Stimulated activated CD4-positive, alpha-beta T cell treated with anti-CD3 and anti-CD28 coated beads, TNF-alpha, amount 100 ng/mL, for 1 hour (primary cell): Measurements from ENCODE around the gene PPP3CA.
"Not testable (repeated sequence)": the region's sequence is repeated elsewhere in the genome, so short reads cannot be mapped to it uniquely, and the experiment has no call there.

Experiments
- DNase-seq, 3 donors: peaks; one replicate each; pipeline ENCODE4 v3.0.0-alpha.2; 2020; ENCODE audit warnings: low read depth in 3 of 3, low spot score in 1 of 3

PPP3CA gene

DNA sequence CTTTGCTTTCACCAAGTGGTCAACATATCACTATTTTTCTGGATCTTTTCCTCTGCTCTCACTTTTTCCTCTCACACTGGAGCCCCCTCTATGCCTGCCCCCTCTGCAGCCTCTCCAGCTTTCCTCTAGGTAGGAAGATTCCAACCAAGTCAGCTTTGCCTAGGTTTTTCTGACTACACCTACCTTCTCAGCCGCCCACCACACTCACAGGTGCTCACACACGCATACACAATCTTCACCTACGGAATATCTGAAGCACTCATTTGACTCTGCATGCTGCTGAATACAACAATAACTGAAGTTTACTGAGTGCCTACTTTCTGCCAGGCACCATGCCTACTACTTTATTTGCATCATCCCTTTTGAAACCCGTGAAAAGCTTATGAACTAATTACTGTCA lies 328.0 kb downstream of the PPP3CA start:
- no peak for DNase-seq

DNA sequence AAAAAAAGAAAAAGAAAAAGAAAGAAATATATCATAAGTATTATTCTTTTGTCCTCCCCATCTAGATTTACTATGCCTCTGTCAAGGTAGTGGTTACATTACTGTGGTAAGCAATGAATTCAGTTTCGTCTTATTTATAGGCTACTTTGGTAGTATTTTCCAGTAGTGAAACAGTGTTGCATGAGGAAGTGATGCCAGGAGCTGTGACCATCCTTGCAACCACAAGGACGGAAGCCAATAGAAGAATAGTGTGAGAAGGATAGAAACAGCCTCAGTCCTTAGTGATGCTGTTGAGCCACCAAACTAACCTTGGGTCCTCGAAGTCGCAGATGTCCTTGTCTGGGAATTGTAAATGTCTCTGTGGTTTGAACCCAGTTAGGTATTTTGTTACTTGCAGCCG lies 328.5 kb downstream of the PPP3CA start:
- DNase-seq, result no peak

DNA sequence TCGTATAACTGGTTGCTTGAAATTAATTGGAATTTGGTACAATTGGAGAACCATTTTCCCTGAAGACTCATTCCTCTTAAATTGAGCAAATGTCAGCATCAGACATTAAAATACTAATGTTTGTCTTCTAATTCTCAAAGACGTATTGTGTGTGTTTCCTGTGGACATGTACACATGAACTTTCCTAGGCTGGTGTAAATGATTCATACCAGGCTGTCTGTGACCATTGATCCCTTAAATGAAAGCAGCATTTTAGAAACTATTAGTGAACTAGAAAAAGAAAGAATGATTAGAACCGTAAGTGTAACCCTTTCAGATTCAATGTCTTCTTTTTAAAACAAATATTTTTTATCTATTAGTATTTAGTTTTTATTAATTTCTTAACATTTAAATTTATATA lies 332.9 kb downstream of the PPP3CA start:
- DNase-seq, result no peak

GRCh38 chr4:101010987-101011386 lies 336.3 kb downstream of the PPP3CA start:
- no peak for DNase-seq

DNA sequence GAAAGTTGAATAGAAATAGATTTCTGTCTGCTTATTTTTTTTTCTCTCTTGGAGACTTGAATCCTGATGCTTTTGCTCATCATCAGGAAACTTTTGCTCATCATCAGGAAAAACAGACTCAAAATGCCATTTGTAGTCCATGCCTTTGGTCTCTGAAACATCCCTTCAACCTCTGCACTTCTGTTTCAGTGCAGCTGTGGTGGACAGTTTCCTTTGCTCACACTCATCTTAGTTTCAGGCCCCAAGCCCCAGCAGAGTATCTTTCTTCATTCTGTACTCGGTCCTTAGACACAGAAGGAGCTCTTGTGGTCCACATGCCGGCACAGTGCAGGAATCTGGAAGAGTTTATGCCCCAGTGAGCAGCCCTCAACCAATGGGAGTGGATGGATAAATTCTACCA lies 337.9 kb downstream of the PPP3CA start:
- no peak for DNase-seq

DNA sequence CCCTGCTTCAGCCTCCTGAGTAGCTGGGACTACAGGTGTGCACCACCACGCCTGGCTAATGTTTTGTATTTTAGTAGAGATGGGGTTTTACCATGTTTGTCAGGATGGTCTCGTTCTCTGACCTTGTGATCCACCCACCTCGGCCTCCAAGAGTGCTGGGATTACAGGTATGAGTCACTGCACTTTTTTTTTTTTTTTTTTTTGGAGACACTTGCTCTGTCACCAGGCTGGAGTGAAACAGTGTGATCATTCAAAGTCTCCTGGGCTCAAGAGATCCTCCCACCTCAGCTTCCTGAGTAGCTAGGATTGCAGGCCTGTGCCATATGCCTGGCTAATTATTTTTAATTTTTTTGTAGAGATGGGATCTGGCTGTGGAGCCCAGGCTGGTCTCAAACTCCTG lies 338.8 kb downstream of the PPP3CA start:
- DNase-seq, result no peak

GRCh38 chr4:101005659-101006058 lies 341.7 kb downstream of the PPP3CA start:
- DNase-seq, result no peak

GRCh38 chr4:101000496-101000895 lies 346.8 kb downstream of the PPP3CA start:
- no peak for DNase-seq

DNA sequence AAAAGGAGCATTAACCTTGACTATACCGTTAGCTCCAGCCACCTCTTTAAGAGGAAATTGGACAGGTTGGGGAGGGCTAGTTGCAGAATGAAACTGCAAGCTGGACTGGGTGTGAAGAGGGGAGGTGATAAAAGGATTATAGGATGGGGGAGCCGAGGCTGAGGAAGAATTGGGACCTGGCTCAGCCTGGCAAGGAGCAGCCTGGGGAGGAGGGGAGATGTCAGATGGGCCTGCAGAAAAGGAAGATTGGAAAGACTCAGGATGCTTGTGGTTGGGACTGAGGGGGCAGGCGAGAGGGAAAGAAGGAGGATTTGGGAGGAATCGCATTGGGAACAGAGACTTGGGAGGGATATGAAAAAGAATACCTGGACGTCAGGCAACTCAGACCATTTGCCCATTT lies 351.7 kb downstream of the PPP3CA start:
- DNase-seq, result no peak

DNA sequence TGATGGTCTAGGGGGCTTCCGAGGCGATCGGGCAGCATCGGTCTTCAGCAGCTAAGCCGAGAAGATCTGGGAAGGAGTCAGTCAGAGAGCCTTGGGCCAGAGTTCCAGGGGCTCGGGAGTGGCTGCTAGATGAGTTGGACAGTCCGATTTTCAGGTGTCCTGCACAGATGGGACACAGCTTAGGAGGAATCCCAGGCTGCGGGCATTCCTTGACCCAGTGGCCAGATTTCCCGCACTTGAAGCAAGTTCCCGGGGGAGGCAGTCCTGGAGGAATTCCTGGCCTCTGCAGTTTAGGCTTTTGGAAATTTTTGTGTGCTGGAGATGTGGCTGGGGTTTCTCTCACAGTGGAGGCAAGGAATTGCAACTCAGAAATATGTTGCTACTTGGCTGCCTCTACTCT lies 352.3 kb downstream of the PPP3CA start:
- not testable (repeated sequence) for DNase-seq

DNA sequence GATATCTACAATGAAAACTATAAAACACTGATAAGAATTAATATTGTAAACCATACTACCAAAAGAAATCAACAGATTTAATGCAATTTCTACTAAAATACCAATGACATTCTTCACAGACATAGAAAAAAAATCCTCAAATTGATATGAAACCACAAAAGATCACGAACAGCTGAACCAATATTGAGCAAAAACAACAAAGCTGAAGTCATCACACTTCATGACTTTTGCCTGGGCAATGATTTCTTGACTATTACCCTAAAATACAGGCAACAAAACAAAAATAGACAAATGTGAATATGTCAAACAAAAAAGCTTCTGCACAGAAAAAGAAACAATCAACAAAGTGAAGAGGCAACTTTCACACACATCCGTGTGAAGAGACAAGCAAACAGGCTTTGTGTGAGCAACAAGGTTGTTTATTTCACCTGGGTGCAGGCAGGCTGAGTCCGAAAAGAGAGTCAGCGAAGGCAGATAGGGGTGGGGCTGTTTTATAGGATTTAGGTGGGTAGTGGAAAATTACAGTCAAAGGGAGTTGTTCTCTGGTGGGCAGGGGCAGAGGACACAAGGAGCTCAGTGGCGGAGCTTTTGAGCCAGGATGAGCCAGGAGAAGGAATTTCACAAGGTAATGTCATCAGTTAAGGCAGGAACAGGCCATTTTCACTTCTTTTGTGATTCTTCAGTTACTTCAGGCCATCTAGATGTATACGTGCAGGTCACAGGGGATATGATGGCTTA lies 355.8 kb downstream of the PPP3CA start:
- not testable (repeated sequence) for DNase-seq

GRCh38 chr4:100989401-100989800 lies 357.9 kb downstream of the PPP3CA start:
- DNase-seq, result no peak

- no peak for DNase-seq
Measured at GRCh38 chr4:100988876-100989275, 358.4 kb downstream of the PPP3CA start.

- DNase-seq, result no peak
Measured at GRCh38 chr4:100986360-100986868, 360.9 kb downstream of the PPP3CA start.

DNA sequence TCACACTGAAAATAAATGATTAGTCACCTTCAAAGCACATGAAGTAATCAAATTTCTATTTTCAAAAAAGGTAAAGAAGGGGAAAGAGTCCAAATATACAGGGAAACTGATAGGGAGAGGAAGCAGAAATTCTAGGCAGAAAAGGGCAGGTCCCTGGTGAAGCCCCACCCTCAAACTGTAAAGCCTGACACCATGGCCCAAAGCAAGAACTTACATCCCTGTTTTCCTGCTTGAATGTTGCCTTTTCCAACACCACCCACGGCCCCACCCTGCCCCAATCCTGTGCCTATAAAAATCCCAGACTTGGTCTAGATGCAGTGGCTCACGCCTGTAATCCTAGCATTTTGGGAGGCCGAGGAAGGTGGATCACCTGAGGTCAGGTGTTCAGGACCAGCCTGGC lies 361.8 kb downstream of the PPP3CA start:
- DNase-seq, result no peak

- DNase-seq, result no peak
Measured at GRCh38 chr4:100984901-100985300, 362.4 kb downstream of the PPP3CA start.

DNA sequence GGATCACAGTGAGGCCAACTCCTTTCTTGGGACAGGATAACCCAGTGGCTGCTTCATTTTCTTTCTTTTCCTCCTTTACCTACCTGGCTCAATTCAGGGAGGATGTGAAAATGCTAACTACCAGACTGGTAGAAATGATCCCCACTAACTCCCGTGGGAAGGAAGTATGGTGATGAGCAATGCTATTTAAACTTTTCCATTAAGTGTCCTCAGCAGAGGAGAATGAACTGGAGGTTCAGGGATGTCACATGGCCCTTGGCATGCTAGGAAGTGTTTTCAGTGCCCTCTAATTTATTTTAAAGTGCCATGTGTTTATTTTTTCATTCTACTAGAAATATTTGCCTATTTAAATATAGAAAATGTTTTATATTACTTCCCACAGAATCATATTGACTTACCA lies 363.9 kb downstream of the PPP3CA start:
- DNase-seq, result no peak

- no peak for DNase-seq
Measured at GRCh38 chr4:100982345-100982744, 365.0 kb downstream of the PPP3CA start.

DNA sequence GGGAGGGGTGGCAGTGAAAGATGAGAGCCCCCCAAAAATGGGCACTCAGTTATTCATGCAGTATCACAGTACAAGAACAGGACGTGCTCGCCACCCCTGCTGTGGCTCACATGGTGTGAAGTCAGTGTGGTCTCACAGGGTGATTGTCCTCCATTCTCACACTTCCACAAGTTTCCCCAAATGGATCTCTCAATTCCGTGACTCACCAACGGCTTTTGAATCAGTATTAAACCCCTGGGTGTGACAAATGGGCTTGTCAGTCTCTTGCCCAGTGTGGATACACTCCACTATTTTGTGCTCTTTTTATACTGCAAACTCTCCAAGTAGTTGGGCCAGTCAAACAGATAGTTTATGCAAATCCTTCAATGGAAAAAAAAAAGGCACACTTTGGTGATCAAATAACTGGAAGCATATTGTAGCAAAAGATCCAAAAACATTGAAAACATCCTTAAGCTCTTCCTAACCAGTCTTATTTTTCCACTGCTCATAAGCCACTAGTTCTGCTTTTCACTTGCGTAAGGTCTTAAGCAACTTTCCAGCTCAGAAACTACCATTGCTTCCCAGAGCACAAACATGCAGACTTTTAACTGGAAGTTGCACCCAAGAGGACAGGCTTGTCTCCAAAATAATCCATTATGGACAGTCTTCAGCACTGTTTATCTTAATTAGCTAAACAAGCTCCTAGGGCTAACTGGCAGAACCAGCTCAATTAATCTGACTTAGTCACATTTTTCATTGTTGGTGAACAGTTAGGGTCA lies 365.7 kb downstream of the PPP3CA start:
- DNase-seq, result no peak

DNA sequence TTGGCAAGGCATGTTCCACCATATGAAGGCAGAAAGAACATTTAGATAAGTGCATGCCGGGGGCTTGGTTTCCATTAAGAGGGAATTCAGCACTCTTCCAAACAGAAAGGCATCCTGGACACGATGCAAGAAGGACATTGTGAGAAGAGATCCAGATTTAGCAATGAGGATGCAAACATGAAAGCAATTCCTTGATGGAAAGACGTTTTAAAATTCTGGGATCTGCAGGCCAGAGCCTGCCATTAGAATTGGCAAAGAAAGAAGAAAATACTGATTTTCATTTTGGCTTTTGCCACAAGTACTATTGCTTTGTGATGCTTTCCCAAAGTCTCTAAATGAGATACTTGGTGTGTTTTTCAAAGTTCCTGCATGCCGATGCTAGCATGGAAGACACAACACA lies 367.6 kb downstream of the PPP3CA start:
- no peak for DNase-seq

- no peak for DNase-seq
Measured at GRCh38 chr4:100977746-100978397, 369.5 kb downstream of the PPP3CA start.

DNA sequence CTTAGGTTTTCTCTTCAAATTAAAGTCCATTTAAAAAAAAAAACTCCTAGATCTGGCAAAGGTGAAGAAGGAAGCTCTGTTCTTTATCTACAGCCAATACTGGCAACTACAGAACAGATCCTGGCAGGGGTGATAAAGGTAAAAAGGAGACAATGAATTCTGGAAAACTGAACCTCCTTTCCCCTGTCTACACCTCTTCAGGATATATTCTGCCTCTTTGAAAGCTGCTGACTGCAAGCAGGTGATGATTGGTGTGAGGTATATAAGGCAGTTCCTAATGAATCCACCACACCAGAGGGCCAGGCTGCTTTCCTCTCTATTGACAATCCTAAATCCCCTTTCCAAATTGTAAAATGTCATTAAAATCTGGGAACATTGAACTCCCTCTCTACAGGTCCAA lies 370.1 kb downstream of the PPP3CA start:
- no peak for DNase-seq
